OCI-LY7 (cell line): ENCODE measurements around the gene SAP30.

Experiments
- EZH2phosphoT487 ChIP-seq: fragments of 200-600 bp; sonication (generic); IDR thresholded peaks from 2 replicates; pipeline ENCODE4 v1.6.1; 2018; ENCODE audit warnings: low read depth, borderline replicate concordance, mild to moderate bottlenecking, mixed run types, antibody characterized with exemption, low read length, moderate library complexity, mixed read lengths
- TF ChIP-seq, protein P1 (sequence below): fragments of 200-600 bp; sonication (generic); conservative IDR thresholded peaks from 2 replicates; pipeline ENCODE4 v1.5.1; 2014; ENCODE audit warnings: mild to moderate bottlenecking, antibody characterized with exemption, low read length, moderate library complexity, mixed read lengths

DNA sequence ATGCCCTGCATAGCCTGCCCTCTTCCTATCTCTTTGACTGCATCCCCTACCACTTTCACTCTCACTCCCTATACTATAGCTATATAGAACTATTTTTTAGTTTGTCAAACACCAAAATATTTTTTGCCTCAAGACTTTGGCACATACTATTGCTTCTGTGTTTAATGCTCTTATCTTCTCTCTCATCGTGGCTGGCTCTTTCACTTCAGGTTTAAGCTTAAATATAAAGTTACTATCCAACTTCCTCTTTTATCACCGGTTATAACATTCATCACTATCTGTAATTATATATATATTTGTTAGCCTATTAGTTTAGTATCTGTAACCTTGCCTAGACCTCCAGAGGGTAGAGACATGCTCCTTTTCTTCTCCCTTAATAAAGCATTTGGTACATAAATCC lies 25.1 kb upstream of the SAP30 start:
- TF ChIP-seq, protein P1, sequence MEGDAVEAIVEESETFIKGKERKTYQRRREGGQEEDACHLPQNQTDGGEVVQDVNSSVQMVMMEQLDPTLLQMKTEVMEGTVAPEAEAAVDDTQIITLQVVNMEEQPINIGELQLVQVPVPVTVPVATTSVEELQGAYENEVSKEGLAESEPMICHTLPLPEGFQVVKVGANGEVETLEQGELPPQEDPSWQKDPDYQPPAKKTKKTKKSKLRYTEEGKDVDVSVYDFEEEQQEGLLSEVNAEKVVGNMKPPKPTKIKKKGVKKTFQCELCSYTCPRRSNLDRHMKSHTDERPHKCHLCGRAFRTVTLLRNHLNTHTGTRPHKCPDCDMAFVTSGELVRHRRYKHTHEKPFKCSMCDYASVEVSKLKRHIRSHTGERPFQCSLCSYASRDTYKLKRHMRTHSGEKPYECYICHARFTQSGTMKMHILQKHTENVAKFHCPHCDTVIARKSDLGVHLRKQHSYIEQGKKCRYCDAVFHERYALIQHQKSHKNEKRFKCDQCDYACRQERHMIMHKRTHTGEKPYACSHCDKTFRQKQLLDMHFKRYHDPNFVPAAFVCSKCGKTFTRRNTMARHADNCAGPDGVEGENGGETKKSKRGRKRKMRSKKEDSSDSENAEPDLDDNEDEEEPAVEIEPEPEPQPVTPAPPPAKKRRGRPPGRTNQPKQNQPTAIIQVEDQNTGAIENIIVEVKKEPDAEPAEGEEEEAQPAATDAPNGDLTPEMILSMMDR, result no peak
- no peak for TF ChIP-seq EZH2phosphoT487
